GM21737 (cell line): ENCODE data around the gene HAND2.
A peak's percentile ranks its signal among the peaks of the same experiment; 100 is the strongest.

Source experiments
- ATAC-seq: cut with Tn5 transposase; IDR thresholded peaks from one replicate; pipeline ENCODE4 v1.9.1; 2021; ENCODE audit warnings: mild to moderate bottlenecking, moderate library complexity; ENCODE audit not compliant: unreplicated experiment

Gene HAND2

GRCh38 chr4:173503330-173504180 lies 26.5 kb downstream of the HAND2 start:
- no peak for ATAC-seq

- no peak for ATAC-seq
Observed at GRCh38 chr4:173502282-173502681, 27.7 kb downstream of the HAND2 start.

GRCh38 chr4:173501592-173502150 lies 28.4 kb downstream of the HAND2 start:
- no peak for ATAC-seq

- ATAC-seq, result no peak
Observed at GRCh38 chr4:173500841-173501591, 29.0 kb downstream of the HAND2 start.

- ATAC-seq, result no peak
Observed at GRCh38 chr4:173499658-173500535, 30.1 kb downstream of the HAND2 start.

- ATAC-seq, result no peak
Observed at GRCh38 chr4:173498771-173499170, 31.3 kb downstream of the HAND2 start.

GRCh38 chr4:173498023-173498422 lies 32.0 kb downstream of the HAND2 start:
- ATAC-seq, result peak; percentile 42

GRCh38 chr4:173494013-173494970 lies 35.7 kb downstream of the HAND2 start:
- peak; percentile 98 for ATAC-seq

- no peak for ATAC-seq
Observed at GRCh38 chr4:173493041-173493440, 37.0 kb downstream of the HAND2 start.

- ATAC-seq, result no peak
Observed at GRCh38 chr4:173492315-173492714, 37.7 kb downstream of the HAND2 start.

GRCh38 chr4:173490817-173491528 lies 39.1 kb downstream of the HAND2 start:
- ATAC-seq, result no peak

- no peak for ATAC-seq
Observed at GRCh38 chr4:173490256-173490655, 39.8 kb downstream of the HAND2 start.

GRCh38 chr4:173489514-173489913 lies 40.5 kb downstream of the HAND2 start:
- no peak for ATAC-seq

GRCh38 chr4:173488656-173489055 lies 41.4 kb downstream of the HAND2 start:
- ATAC-seq, result no peak

- no peak for ATAC-seq
Observed at GRCh38 chr4:173488074-173488473, 42.0 kb downstream of the HAND2 start.

GRCh38 chr4:173486714-173487392 lies 43.2 kb downstream of the HAND2 start:
- no peak for ATAC-seq

- ATAC-seq, result no peak
Observed at GRCh38 chr4:173485164-173485563, 44.9 kb downstream of the HAND2 start.

GRCh38 chr4:173482330-173482931 lies 47.6 kb downstream of the HAND2 start:
- ATAC-seq, result no peak
